GM19023 (cell line): Measurements from ENCODE around the gene NUDT4B.
"Not testable (repeated sequence)": the region's sequence is repeated elsewhere in the genome, so short reads cannot be mapped to it uniquely, and the experiment has no call there.

Experiments used
- ATAC-seq: cut with Tn5 transposase; IDR thresholded peaks from one replicate; pipeline ENCODE4 v1.9.1; 2021; ENCODE audit warnings: mild to moderate bottlenecking, moderate library complexity; ENCODE audit not compliant: unreplicated experiment

NUDT4B gene

GRCh38 chr1:148735538-148735937 is 13.0 kb upstream of the NUDT4B start:
- ATAC-seq = peak; percentile 53

DNA sequence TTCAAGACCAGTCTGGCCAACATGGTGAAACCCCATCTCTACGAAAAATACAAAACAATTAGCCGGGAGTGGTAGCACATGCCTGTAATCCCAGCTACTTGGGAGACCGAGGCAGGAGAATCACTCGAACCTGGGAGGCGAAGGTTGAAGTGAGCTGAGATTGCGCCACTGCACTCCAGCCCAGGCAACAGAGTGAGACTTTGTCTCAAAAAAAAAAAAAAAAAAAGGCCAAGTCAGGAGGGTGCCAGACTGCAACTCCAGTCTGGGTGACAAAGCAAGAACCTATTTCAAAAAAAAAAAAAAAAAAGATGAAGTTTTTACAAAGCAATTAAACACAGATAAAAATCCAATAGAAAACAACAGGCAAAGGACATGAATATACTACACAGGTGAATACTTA is 9.9 kb upstream of the NUDT4B start:
- not testable (repeated sequence) for ATAC-seq

- not testable (repeated sequence) for ATAC-seq
Measured at GRCh38 chr1:148743200-148743599, 5.4 kb upstream of the NUDT4B start.

DNA sequence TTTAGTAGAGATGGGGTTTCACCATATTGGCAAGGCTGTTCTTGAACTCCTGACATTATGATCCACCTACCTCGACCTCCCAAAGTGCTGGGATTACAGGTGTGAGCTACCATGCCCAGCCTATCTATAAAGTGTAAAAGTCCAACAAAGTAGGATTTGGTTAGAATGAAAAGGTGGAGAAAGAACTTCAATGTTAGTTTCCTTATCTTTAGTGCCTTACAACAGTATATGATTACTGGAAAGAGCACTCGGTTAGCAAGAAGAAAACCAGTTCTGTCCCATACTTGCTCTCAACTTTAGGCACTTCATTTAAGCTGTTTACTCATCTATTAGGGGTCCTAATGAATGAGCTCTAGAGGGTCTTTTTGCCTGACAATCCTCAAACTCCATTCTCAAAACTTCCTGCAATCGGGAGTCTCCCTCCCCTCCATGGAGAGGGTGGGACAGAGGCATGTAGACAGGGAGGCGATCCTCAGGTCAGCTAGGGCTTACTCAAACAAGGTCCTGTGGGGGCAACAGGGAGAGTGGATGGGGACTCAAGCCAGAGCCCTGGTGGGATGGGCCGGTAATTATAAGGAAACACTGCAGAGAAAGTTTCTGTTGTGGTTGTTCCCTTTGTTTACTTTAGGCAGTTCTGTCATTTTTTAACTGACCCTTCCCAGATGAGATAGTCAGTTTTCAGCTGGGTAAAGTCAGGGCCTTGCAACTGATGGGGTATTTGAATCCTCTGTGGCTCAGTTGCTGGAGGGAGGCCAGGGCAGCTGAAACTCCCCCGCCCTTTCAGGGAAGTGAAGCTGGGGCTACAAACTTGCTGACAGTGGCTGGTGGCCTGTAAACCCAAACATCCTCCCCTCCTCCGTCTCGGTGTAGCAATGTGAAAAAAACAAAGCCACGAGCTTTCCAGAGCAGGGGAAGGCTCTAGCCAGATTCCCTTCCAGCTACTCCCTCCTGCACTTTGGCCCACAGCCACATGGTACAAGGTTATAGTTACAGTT is 4.6 kb upstream of the NUDT4B start:
- ATAC-seq = peak; percentile 53

- peak; percentile 93 for ATAC-seq
Measured at GRCh38 chr1:148749335-148749681, 734 bp downstream of the NUDT4B start.

DNA sequence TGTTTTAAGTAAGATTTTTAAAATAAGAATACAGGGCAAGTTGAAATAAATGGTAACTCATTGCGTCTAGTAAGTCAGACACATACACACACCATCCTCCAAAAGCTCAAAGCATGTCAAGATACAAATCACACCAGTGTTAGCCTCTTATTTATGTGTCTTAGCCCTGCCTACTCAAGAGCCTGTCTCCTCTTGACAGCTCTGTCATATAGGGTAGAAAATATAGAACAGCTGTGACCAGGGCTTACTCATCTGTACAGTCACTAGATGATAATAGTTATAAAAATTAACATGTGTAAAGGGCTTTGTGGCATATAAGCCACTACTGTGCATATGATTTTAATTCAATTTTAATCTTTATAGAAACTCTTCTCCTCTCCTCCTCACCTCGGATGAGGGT is 7.7 kb downstream of the NUDT4B start:
- ATAC-seq = not testable (repeated sequence)

- ATAC-seq = not testable (repeated sequence)
Measured at GRCh38 chr1:148757446-148757845, 8.9 kb downstream of the NUDT4B start.

DNA sequence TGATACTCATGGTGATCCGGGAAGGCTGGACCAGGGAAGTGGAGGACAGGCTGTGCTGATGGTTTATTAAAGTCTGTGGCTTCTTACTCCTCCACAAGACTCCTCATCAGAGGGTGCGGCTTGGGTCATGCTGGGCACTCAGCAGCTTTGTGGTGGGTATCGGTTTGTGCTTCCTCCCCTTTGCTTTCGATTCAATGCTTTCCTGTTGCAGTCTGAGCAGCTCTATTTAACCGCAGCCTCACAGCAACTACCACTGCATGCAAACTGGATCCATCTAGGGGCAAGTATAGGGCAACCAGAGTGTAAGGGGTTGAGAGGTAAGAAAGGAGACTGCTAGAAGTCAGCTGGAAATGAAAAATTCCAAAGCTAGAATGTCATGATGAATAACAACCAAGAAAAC is 9.8 kb downstream of the NUDT4B start:
- peak; percentile 94 for ATAC-seq

DNA sequence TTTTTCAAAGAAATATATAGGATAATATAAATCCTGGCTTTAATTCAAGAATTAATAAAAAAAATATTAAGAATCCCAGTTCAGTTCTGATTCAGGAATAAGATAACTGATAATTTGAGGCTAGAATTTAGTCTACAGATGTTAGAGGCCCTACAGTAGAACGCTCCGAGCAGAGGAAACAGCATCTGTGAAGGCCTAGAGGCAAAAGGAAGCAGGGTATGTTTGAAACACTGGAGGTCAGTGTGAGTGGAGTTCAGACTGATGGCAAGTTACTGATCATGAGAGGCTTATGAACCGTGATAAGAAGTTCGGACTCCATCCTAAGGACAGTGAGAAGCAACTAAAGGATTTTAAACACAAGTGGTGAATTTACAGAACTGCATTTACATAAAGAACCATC is 10.4 kb downstream of the NUDT4B start:
- ATAC-seq = not testable (repeated sequence)

- not testable (repeated sequence) for ATAC-seq
Measured at GRCh38 chr1:148759749-148760148, 11.2 kb downstream of the NUDT4B start.

DNA sequence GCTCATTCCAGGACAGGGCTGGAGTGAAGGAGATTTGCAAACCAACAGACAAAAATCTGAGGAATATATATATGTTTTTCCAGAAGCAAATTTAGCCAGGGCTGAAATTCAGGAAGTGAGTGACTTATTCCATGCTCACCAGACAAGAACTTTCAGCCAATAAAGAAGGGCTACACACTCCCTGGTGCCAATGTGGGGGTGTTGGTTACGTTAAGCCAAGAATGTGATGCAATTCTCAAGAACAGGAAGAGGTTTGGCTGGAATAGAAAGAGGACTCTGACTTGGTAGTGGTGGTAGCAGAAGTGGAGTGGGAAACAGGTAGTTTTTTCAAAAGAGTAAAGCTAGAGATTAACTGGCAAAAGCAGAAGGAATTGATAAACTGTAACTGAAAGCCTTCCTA is 11.6 kb downstream of the NUDT4B start:
- ATAC-seq = not testable (repeated sequence)

DNA sequence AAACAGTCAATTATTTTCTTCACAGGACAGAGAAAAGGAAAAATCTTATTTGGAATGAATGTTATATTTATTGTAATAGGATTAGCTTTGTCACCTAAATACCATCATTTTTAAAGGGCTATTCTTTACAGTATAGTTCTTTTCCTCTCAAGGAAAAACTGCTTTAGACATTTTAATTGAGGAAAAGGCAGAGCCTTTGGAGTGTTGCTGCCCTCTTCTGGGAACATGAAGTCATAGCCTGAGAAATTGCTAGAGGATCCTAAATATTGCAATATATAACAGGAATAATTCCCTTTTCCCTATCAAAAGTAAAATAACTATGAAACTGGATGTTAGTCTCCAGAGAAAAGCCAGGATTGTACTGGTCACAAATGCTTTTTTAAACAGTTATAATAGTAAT is 12.8 kb downstream of the NUDT4B start:
- not testable (repeated sequence) for ATAC-seq

- ATAC-seq = not testable (repeated sequence)
Measured at GRCh38 chr1:148765238-148766019, 16.9 kb downstream of the NUDT4B start.

DNA sequence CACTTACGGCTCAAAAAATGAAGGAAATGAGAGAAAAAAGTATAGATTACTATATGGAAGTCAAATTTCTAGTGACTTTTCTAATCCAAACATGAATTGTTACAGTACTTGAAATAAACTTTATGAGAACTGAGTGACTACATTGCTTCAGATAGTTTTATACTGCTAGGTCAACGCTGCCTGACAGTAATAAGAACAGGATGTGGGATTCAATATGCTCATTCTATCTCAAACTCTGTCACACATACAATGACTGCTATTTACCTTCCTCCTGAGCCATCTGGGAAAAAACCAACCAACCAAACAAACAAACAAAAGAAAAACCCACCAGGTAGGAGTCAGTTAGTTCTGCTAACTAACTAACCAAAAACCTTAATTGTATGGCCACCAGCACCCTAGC is 20.0 kb downstream of the NUDT4B start:
- not testable (repeated sequence) for ATAC-seq

DNA sequence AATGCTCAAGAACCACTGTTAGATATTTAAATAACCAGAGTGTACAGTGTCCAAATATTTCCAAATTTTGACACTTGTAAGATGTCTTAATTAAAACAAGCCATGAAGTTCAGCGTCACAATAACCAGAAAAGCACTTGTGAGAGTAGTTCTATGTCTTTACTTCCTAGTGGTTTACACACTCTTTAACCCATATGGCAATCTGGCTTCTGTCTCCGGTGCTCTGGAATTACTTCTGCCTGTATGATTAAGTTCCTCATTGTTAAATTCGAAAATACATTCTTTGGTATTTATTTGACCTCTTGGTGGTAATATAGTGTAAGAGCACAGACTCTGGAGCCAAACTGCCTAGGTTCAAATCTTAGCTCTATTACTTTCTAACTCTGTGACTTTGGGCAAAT is 20.9 kb downstream of the NUDT4B start:
- not testable (repeated sequence) for ATAC-seq

DNA sequence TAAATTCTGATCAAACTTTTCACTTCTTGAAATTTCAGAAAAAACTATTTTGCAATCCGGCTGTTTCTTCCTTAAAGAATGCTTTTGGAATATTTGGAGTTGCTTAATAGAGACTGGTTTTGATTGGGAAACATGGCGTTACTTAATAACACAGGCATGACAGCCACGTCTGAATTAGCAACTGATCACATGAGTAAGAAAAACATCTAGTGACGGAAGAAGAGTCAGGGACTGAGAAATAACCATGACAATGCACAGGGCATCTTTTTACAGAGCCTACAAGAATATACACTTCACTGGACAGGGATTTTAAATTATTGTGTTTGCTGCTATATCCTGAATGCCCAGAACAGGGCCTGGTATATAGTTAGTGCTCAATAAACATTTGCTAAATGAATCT is 25.1 kb downstream of the NUDT4B start:
- not testable (repeated sequence) for ATAC-seq

- not testable (repeated sequence) for ATAC-seq
Measured at GRCh38 chr1:148774102-148774501, 25.5 kb downstream of the NUDT4B start.

DNA sequence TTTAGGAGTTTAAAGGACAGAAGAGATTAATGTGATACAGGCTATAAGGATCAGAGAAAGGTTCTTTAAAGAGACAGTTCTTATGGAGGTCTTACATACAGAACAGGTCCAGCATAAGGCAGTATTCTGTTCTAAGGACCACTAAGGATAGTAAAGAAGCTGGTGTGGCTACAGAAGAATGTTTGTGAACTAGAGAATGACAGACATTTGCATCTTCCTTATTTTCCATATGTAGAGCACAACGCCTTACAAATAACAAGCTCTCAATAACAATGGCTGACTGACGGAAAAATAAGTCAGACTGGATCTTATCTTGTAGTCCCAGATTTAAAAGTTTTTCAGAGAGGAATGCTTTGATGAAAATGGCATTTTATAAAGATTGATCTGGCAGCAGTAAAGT is 26.7 kb downstream of the NUDT4B start:
- ATAC-seq = not testable (repeated sequence)

DNA sequence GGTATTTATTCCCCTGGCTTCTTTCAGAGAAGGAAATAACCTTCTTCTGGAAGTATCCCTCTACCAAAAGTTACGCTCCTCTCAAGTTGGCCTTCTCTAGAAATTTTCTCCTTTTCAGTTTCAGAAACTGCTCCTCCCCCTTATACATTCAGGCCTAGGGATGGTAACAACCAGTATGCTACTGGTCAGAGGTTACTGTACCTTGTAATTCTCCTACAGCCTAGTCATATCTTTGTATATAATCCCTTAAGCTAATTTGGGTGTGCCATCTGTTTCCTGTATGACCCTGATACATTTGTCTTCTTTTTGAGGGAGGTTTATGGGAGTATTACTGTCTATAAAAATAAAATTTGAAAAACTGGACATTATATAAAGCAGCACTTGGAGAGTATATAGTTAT is 29.1 kb downstream of the NUDT4B start:
- not testable (repeated sequence) for ATAC-seq

- ATAC-seq = not testable (repeated sequence)
Measured at GRCh38 chr1:148780404-148780803, 31.8 kb downstream of the NUDT4B start.

DNA sequence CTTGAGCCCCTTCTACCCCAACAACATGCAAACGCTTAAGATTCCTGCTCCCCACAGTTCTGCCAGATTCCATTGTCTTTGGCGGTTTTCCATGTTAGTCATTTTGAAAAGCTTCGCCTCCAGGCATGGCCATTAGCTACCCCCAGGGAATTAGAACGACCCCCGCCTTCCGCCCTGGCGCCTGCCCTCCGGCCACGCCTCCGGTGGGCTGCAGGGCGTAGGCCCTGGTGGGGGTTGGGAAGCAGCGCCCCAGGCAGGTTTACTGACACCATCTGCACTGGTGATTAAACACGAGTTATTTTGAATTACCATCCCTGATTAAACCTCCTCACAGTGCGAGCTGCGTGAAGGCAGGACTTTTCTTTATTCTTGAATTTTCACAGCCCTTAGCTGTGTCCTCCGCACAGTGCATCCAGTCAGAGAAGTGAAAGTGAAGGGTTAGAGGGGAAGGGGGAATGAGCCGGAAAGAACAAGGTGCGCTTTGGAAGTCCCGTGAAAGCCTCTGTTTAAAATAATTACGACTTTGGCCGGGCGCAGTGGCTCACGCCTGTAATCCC is 43.0 kb downstream of the NUDT4B start:
- not testable (repeated sequence) for ATAC-seq
